Fibroblast of lung (primary cell): ENCODE measurements around the gene ADD2.

Experiments
- EZH2 ChIP-seq: IDR thresholded peaks from 2 replicates; pipeline ENCODE4 v1.5.1; 2012; ENCODE audit warnings: low read length, control low read depth, mild to moderate bottlenecking; ENCODE audit errors: missing control alignments
- TF ChIP-seq, protein P1 (sequence below), 2 donors: IDR thresholded peaks in 1 of 2; conservative IDR thresholded peaks in 1 of 2; 1 replicate in 1 of 2; 2 replicates in 1 of 2; pipeline ENCODE4 v1.5.1; 2011 to 2012; ENCODE audit warnings: low read length in 2 of 2, control low read depth in 1 of 2, inconsistent platforms in 1 of 2, low read depth in 1 of 2, mild to moderate bottlenecking in 1 of 2

DNA sequence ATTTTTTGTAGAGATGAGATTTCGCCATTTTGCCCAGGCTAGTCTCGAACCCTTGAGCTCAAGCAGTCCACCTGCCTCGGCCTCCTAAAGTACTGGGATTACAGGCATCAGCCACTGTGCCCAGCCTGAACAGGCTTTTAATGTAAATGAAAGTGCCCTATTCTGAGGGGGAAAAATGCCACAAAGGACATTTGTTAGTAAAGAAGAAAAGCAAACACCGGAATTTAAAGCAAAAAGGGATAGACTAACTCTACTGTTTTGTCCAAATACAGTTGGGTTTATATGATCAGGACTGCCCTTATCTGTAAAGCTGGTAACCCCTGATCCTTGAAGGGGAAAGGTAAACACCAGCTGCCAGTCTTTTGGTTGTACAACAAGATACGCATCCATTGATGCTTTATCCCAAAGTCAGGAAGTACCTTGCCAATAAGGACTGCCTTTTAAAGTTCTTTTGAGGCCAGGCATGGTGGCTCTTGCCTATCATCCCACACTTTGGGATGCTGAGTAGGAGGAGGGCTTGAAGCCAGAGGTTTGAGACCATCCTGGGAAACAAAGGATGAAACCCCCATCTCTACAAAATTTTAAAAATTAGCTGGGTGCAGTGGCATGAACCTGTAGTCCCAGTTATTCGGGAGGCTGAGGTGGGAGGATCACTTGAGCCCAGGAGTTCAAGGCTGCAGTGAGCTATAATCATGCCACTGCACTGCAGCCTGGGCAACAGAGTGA lies 39.3 kb upstream of the ADD2 start:
- TF ChIP-seq, protein P1, sequence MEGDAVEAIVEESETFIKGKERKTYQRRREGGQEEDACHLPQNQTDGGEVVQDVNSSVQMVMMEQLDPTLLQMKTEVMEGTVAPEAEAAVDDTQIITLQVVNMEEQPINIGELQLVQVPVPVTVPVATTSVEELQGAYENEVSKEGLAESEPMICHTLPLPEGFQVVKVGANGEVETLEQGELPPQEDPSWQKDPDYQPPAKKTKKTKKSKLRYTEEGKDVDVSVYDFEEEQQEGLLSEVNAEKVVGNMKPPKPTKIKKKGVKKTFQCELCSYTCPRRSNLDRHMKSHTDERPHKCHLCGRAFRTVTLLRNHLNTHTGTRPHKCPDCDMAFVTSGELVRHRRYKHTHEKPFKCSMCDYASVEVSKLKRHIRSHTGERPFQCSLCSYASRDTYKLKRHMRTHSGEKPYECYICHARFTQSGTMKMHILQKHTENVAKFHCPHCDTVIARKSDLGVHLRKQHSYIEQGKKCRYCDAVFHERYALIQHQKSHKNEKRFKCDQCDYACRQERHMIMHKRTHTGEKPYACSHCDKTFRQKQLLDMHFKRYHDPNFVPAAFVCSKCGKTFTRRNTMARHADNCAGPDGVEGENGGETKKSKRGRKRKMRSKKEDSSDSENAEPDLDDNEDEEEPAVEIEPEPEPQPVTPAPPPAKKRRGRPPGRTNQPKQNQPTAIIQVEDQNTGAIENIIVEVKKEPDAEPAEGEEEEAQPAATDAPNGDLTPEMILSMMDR (conservative IDR thresholded peaks at IDR 0.05 in 1 of 2, IDR thresholded peaks at IDR 0.05 in 1 of 2; ENCODE audit: low read depth in 1 of 2, low read length in 2 of 2), result no peak
- no peak for TF ChIP-seq EZH2
